Measurements from ENCODE around the gene STYXL2. TPM values are rescaled to one million over a fixed set of nuclear protein-coding genes. Genes with fewer than 3 reads are reported as not detected.

STYXL2 gene
- total and polyA plus RNA-seq, 2 donors from 2014 or later = 0.38 TPM; not detected in 1

GRCh38 chr1:167138703-167139102 lies 44.8 kb downstream of the STYXL2 start:
- FAIRE-seq (no peak), DNase-seq (no peak)
- Histone ChIP-seq H3K9ac (ENCODE audit: low read length in 3 of 3) (no peak overlapping the region), H3K4me1 (ENCODE audit: control insufficient read depth in 2 of 3, insufficient read depth in 2 of 3, low read depth in 1 of 3, low read length in 3 of 3) (no peaks in the 10 kb centered on the region), H3K36me3 (ENCODE audit: control insufficient read depth in 2 of 3, insufficient read depth in 3 of 3, low read length in 3 of 3) (no peaks in the 10 kb centered on the region), H3K9me3 (ENCODE audit: control insufficient read depth in 2 of 3, insufficient read depth in 1 of 3, low read length in 3 of 3) (peaks cover 0 to 3% (median 0%) of the 10 kb centered on the region in 3 donors), H3K4me3 (ENCODE audit: low read length in 3 of 3) (no peak overlapping the region), H3K27me3 (ENCODE audit: control insufficient read depth, insufficient read depth, low read length) (no peaks in the 10 kb centered on the region), H3K27ac (ENCODE audit: low read depth in 2 of 2, low read length in 2 of 2) (no peak overlapping the region)
- intact Hi-C loops (cut with DNase I) = no loop called here
- TF ChIP-seq CTCF (IDR thresholded peaks at IDR 0.05; ENCODE audit: borderline replicate concordance, extremely low read depth, insufficient read depth) = no peak

- H3K9ac ChIP-seq (ENCODE audit: low read length in 3 of 3) = no peak overlapping the region
- TF ChIP-seq CTCF (IDR thresholded peaks at IDR 0.05; ENCODE audit: borderline replicate concordance, extremely low read depth, insufficient read depth) = no peak
- no peak overlapping the region for H3K27ac ChIP-seq (ENCODE audit: low read depth in 2 of 2, low read length in 2 of 2)
- H3K4me1 ChIP-seq (ENCODE audit: control insufficient read depth in 2 of 3, insufficient read depth in 2 of 3, low read depth in 1 of 3, low read length in 3 of 3) = no peaks in the 10 kb centered on the region
- intact Hi-C loops (cut with DNase I) = no loop called here
- H3K27me3 ChIP-seq (ENCODE audit: control insufficient read depth, insufficient read depth, low read length) = no peaks in the 10 kb centered on the region
- DNase-seq (no peak), FAIRE-seq (no peak)
- peaks cover 0 to 4% (median 0%) of the 10 kb centered on the region in 3 donors for H3K9me3 ChIP-seq (ENCODE audit: control insufficient read depth in 2 of 3, insufficient read depth in 1 of 3, low read length in 3 of 3)
- H3K4me3 ChIP-seq (ENCODE audit: low read length in 3 of 3) = no peak overlapping the region
- no peaks in the 10 kb centered on the region for H3K36me3 ChIP-seq (ENCODE audit: control insufficient read depth in 2 of 3, insufficient read depth in 3 of 3, low read length in 3 of 3)
Observed at GRCh38 chr1:167141963-167142362, 48.1 kb downstream of the STYXL2 start.

Other genes with a start within 250 kb of the STYXL2 start
- gene TADA1, start 217.8 kb upstream of the STYXL2 start, total RNA-seq = 11.5 TPM
- gene TADA1, start 217.8 kb upstream of the STYXL2 start, polyA plus RNA-seq (ENCODE audit: insufficient read depth, low read depth, low replicate concordance) = 13.7 TPM
- 5.9 TPM for gene ILDR2, start 118.5 kb upstream of the STYXL2 start, total RNA-seq
- gene ILDR2, start 118.5 kb upstream of the STYXL2 start, polyA plus RNA-seq (ENCODE audit: insufficient read depth, low read depth, low replicate concordance) = 1.5 TPM
- 0.54 TPM for gene MAEL, start 104.8 kb upstream of the STYXL2 start, total RNA-seq
- 2.2 TPM for gene MAEL, start 104.8 kb upstream of the STYXL2 start, polyA plus RNA-seq (ENCODE audit: insufficient read depth, low read depth, low replicate concordance)
- 0.28 TPM for gene GPA33, start 3.7 kb upstream of the STYXL2 start, total RNA-seq
- gene GPA33, start 3.7 kb upstream of the STYXL2 start, polyA plus RNA-seq (ENCODE audit: insufficient read depth, low read depth, low replicate concordance) = not detected
- gene POU2F1, start 126.8 kb downstream of the STYXL2 start, total RNA-seq = 25.2 TPM
- gene POU2F1, start 126.8 kb downstream of the STYXL2 start, polyA plus RNA-seq (ENCODE audit: insufficient read depth, low read depth, low replicate concordance) = 1.9 TPM

Data from kidney (tissue), 14 donors.